ENCODE results near the gene GGA2.
"Not testable (repeated sequence)": the region's sequence is repeated elsewhere in the genome, so short reads cannot be mapped to it uniquely, and the experiment has no call there.

GGA2 gene

DNA sequence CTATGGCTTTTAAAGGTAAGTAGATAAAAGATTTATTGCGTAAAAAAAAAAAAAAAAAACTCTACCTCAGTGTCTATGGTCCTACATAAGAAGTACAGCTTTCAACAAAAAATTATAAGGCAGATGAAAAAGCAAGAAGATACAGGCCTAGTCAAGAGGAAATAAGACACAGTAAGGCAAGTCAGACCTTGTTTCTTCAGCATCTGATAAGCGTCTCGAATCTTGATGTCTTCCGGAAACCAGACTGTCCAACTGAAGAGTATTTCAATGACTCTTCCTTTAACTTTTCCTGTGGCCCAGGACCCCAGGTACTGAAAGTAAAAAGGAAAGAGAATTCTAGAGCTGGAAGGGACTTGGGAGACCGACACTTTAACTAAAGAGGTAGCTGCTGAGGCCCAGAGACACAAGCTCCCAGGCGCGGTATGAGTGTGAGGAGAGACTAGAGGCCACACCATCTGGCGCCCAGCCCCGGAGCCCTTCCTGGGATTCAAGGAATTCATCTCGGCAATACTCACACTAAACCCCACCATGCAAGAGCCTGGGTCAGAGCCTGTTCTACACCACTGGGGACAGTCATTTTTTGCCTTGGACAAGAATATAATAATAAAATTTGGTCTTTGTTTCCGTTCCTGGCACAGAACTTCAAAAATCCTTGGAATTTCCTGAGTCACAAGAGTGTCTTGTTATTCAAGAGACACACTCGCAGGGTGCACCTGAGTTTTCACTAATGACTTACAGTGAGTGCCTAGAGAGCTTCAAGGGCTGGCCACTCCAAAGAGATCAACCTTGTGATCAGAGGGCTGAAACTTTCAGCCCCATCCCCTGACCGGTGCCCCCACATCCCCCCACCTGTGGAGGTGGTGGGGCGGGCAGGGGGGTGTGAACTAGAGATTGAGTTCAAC, 18.6 kb downstream of the GGA2 start:
- DNase-seq (ENCODE audit: low read depth), result no peak
- TF ChIP-seq, protein P1, sequence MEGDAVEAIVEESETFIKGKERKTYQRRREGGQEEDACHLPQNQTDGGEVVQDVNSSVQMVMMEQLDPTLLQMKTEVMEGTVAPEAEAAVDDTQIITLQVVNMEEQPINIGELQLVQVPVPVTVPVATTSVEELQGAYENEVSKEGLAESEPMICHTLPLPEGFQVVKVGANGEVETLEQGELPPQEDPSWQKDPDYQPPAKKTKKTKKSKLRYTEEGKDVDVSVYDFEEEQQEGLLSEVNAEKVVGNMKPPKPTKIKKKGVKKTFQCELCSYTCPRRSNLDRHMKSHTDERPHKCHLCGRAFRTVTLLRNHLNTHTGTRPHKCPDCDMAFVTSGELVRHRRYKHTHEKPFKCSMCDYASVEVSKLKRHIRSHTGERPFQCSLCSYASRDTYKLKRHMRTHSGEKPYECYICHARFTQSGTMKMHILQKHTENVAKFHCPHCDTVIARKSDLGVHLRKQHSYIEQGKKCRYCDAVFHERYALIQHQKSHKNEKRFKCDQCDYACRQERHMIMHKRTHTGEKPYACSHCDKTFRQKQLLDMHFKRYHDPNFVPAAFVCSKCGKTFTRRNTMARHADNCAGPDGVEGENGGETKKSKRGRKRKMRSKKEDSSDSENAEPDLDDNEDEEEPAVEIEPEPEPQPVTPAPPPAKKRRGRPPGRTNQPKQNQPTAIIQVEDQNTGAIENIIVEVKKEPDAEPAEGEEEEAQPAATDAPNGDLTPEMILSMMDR (IDR thresholded peaks at IDR 0.05; ENCODE audit: control insufficient read depth, insufficient read depth, low read depth, low read length, missing control alignments), result no peak
- no peak overlapping the region for H3K4me3 ChIP-seq (ENCODE audit: control insufficient read depth, low read depth, low read length)

DNA sequence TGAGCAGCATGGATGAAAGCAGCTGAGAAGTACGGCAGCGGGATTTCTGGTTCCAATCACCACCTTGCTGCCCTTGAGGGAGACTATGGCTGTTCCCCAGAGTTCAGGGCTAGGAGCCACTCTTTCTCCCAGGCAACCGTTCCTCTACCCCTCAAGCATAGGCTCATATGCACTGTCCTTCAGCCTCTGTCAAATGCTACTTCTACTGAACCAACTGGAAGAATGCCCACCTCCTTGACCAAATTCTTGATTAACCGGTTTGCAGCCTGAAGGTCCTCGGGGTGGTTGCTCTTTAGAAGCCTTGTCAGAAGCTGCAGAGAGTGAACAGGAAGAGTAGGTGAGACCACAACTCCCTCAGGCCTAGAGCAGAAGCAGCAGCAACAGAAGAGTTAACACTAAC, 23.8 kb downstream of the GGA2 start:
- H3K4me3 ChIP-seq (ENCODE audit: control insufficient read depth, low read depth, low read length), result no peak overlapping the region
- no peak for DNase-seq (ENCODE audit: low read depth)
- TF ChIP-seq, protein P1 (IDR thresholded peaks at IDR 0.05; ENCODE audit: control insufficient read depth, insufficient read depth, low read depth, low read length, missing control alignments), result no peak

DNA sequence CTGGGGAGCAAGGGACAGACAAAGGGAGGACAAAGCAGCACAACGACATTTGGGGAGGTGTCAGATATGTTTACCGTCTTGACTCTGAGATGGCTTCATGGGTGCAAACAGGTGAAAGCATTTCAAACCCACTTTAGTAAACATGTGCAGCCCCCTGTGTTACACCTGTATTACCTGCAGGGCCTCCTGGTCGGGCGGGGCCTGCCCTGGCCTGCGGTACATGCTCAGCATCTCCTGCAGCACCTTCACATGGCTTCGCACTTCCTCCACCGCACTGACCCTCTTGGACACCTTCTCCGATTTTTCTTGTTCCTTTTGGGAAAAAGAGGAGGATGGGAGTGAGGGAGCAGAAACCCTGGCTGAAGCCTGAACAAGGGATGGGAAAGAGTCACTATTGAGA, 24.5 kb downstream of the GGA2 start:
- no peak overlapping the region for H3K4me3 ChIP-seq (ENCODE audit: control insufficient read depth, low read depth, low read length)
- DNase-seq (ENCODE audit: low read depth), result no peak
- TF ChIP-seq, protein P1 (IDR thresholded peaks at IDR 0.05; ENCODE audit: control insufficient read depth, insufficient read depth, low read depth, low read length, missing control alignments), result no peak

DNA sequence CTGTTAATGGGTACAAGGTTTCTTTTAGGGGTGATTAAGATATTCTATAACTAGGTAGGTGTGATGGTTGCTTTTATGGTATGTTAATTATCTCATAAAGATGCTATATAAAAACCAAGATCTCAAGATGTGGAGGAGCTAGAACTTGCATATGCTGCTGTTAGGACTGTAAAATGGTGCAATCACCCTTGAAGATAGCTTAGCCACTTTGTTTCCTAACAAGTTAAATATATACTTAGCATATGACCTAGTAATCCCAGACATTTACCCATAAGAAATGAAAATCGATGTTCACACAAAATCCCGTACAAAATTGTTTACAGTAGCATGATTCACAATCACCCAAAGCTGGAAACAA, 25.1 kb downstream of the GGA2 start:
- DNase-seq (ENCODE audit: low read depth), result no peak
- TF ChIP-seq, protein P1 (IDR thresholded peaks at IDR 0.05; ENCODE audit: control insufficient read depth, insufficient read depth, low read depth, low read length, missing control alignments), result no peak
- no peak overlapping the region for H3K4me3 ChIP-seq (ENCODE audit: control insufficient read depth, low read depth, low read length)

DNA sequence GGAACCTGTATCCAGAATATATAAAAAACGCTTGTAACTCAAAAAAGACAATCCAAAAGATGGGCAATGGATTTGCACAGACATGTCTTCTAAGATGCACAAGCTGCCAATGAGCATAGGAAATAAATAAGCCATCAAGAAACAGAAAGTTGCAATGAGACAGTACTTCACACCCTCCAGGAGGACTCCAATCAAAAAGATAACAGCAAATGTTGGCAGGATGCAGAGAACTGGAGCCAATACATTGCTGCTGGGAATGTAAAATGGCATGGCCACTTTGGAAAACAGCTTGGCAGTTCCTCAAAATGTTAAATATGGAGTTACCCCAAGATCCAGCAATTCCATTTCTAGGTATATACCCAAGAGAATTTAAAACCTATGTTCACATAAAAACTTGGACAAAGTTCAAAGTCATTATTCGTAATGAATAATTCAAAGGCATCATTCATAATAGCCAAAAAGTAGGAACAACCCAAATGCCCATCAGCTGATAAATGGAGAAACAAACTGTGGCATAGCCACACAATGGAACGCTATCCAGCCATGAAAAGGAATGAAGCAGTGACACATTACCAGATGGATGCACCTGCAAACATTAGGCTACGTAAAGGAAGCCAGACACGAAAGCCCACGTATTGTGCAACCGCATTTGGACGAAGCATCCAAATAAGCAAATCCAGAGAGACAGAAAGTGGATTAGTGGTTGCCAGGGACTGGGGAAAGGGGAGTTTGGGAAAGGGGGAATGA, 25.6 kb downstream of the GGA2 start:
- no peak overlapping the region for H3K4me3 ChIP-seq (ENCODE audit: control insufficient read depth, low read depth, low read length)
- TF ChIP-seq, protein P1 (IDR thresholded peaks at IDR 0.05; ENCODE audit: control insufficient read depth, insufficient read depth, low read depth, low read length, missing control alignments), result no peak
- no peak for DNase-seq (ENCODE audit: low read depth)

DNA sequence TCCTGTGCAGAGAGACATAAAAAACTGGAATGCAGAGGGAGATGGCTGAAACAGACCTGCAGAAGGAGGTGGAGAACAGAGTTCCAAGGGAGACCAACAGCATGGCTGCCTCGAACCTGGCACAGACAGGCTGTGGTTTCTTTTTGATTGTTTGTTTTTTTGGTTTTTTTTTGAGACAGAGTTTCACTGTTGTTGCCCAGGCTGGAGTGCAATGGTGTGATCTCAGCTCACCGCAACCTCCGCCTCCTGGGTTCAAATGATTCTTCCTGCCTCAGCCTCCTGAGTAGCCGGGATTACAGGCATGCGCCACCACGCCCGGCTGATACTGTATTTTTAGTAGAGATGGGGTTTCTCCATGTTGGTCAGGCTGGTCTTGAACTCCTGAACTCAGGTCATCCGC, 26.8 kb downstream of the GGA2 start:
- not testable (repeated sequence) for DNase-seq (ENCODE audit: low read depth)

DNA sequence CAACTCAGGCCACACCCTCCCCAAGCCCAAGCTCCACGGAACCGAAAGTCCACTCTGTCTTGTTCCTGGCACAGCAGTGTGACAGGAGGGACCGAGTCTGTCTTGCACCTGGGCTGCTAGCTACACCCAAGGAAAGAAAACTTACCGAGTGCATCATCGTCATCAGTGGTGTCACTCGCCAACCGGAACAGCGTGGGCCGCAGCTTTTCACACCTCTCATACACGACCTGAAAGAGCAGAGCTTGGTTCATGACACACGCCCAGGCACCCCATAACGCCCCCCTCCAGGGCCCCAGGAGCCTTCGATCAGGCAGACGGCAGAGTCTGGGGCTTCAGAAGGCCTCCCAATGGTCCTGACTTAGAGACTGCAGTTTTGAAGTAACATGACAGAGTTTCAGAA, 27.5 kb downstream of the GGA2 start:
- H3K4me3 ChIP-seq (ENCODE audit: control insufficient read depth, low read depth, low read length), result no peak overlapping the region
- TF ChIP-seq, protein P1 (IDR thresholded peaks at IDR 0.05; ENCODE audit: control insufficient read depth, insufficient read depth, low read depth, low read length, missing control alignments), result no peak
- no peak for DNase-seq (ENCODE audit: low read depth)

More for the DNA sequence above, 26.8 kb downstream of the GGA2 start:
- H3K4me3 ChIP-seq (ENCODE audit: control insufficient read depth, low read depth, low read length), result not testable (repeated sequence)
